Measurements from ENCODE around the gene PPP1R12C.

- TF ChIP-seq TAF1 (IDR thresholded peaks at IDR 0.05; ENCODE audit: borderline replicate concordance, insufficient read depth, low read length) (no peak), POLR2AphosphoS5 (IDR thresholded peaks at IDR 0.05; ENCODE audit: low read depth, low read length) (no peak), REST (IDR thresholded peaks at IDR 0.05; ENCODE audit: insufficient read depth in 1 of 2, low read depth in 2 of 2, low read length in 2 of 2) (no peak), FOXP2 (optimal IDR thresholded peaks at IDR 0.05; ENCODE audit: borderline replicate concordance, extremely low read depth, extremely low read length, insufficient read depth) (no peak)
Measured at GRCh38 chr19:55075371-55075998, 42.0 kb downstream of the PPP1R12C start, which contains the start of gene EPS8L1.
